Measurements from ENCODE around the gene KLF18.

The KLF18 gene

DNA sequence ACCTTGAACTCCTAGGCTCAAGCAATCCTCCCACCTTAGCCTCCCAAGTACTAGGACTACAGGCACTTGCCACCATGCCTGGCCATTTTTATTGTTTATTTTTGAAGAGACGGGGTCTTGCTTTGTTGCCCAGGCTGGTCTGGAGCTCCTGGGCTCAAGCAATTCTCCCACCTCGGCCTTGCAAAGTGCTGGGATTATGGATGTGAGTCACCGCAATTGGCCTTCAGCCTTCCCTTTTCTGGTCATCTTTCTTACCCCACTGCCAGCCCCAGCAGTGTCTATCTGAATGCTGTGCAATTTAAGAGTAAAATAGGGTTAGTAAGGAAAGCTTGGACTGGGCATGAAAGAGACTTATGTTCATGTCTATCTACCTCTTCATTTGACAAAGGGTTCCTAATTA, 28.9 kb downstream of the KLF18 start:
- TF ChIP-seq, protein P1, sequence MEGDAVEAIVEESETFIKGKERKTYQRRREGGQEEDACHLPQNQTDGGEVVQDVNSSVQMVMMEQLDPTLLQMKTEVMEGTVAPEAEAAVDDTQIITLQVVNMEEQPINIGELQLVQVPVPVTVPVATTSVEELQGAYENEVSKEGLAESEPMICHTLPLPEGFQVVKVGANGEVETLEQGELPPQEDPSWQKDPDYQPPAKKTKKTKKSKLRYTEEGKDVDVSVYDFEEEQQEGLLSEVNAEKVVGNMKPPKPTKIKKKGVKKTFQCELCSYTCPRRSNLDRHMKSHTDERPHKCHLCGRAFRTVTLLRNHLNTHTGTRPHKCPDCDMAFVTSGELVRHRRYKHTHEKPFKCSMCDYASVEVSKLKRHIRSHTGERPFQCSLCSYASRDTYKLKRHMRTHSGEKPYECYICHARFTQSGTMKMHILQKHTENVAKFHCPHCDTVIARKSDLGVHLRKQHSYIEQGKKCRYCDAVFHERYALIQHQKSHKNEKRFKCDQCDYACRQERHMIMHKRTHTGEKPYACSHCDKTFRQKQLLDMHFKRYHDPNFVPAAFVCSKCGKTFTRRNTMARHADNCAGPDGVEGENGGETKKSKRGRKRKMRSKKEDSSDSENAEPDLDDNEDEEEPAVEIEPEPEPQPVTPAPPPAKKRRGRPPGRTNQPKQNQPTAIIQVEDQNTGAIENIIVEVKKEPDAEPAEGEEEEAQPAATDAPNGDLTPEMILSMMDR (IDR thresholded peaks at IDR 0.05; ENCODE audit: low read depth, low read length), result no peak
- H3K4me3 ChIP-seq (replicated peaks in 1 of 2; ENCODE audit: low read depth in 2 of 2, low read length in 2 of 2), result no peak overlapping the region
- DNase-seq (ENCODE audit: low read depth in 2 of 2), result peak; percentile 13 to 19

DNA sequence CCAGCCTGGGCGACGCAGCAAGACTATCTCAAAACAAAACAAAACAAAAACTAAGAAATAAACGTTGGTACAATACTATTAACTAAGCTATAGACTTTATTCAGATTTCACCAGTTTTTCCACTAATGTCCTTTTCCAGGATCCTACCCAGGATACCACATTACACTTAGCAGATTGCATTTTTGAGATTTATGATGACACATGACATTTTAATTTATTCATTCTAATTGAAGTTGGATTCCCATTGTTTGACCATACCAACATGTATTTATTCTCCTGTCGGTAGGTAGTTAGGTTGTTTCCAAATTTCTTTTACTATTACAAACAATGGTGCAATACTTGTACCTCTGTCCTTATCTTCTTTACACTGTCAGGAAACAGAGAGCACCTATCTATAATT, 29.6 kb downstream of the KLF18 start:
- TF ChIP-seq, protein P1 (IDR thresholded peaks at IDR 0.05; ENCODE audit: low read depth, low read length), result no peak
- H3K4me3 ChIP-seq (replicated peaks in 1 of 2; ENCODE audit: low read depth in 2 of 2, low read length in 2 of 2), result no peak overlapping the region
- no peak for DNase-seq (ENCODE audit: low read depth in 2 of 2)

DNA sequence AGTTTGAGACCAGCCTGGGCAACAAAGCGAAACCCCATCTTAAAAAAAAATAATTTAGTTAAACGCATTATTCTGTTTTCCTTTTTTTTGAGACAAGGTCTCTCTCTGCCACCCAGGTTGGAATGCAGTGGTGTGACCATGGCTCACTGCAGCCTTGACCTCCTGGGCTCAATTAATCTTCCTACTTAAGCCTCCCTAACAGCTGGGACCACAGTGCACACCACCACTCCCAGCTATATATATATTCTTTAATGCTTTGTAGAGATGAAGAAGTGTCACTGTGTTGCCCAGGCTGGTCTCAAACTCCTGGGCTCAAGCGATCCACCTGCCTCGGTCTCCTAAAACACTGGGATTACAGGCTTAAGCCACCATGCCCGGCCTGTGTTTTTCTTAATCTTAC, 30.5 kb downstream of the KLF18 start:
- TF ChIP-seq, protein P1 (IDR thresholded peaks at IDR 0.05; ENCODE audit: low read depth, low read length), result no peak
- DNase-seq (ENCODE audit: low read depth in 2 of 2), result no peak
- H3K4me3 ChIP-seq (replicated peaks in 1 of 2; ENCODE audit: low read depth in 2 of 2, low read length in 2 of 2), result no peak overlapping the region

DNA sequence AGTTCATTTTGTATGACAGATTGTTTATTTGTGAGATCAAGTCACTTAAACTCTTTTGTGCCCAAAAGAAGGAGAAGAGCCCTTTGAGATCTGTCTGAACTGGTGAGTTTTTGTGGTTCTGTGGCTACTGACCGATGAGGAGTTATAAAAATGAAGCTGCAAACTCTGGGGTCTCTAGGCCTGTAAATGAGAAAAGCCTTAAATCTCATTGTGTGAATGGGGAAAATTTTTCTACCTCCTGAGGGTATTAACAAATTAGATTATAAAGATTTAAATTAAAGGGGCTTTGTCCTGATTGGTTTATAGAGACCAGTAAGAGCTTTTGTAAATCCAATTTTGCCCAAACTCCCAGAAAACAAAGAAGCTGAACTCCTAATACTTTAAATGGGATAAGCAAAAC, 32.5 kb downstream of the KLF18 start:
- no peak for DNase-seq (ENCODE audit: low read depth in 2 of 2)

DNA sequence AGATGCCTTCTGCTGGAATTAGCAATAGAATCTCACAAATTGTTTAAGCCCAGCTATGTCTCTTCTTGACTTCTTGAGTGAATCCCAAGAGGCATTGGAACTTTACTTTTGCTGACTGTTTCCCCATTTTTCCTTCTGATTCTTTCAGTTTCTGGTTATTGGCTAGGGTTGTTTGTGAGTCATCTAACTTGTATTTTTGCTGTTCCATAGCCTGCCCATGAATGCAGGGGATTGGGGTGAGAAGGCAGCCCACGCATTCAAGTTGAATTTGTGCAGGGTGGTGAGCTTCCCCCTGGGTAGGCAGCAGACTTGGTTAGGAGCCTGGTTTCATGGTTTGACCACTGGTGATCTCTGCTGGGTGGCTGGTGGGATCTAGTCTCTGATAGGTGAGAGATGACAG, 33.2 kb downstream of the KLF18 start:
- TF ChIP-seq, protein P1 (IDR thresholded peaks at IDR 0.05; ENCODE audit: low read depth, low read length), result no peak
- H3K4me3 ChIP-seq (replicated peaks in 1 of 2; ENCODE audit: low read depth in 2 of 2, low read length in 2 of 2), result no peak overlapping the region

More for the DNA sequence above, 32.5 kb downstream of the KLF18 start:
- TF ChIP-seq, protein P1 (IDR thresholded peaks at IDR 0.05; ENCODE audit: low read depth, low read length), result no peak
- no peak overlapping the region for H3K4me3 ChIP-seq (replicated peaks in 1 of 2; ENCODE audit: low read depth in 2 of 2, low read length in 2 of 2)

DNA sequence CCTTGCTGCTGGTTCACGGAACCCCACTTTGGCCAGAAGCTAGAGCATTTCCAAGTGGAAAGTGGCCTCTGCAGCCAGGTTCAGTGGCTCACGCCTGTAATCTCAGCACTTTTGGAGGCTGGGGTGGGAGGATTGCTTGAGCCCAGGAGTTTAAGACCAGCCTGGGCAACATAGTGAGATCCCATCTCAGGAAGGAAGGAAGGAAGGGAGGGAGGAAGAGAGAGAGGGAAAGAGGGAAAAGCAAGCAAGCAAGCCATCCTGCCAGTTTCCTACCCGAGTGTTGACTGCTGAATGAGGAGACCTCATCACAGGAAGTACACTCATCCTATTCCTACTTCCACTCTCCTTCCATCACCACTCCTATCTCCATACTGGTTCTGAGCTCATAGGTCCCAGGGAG, 35.6 kb downstream of the KLF18 start:
- TF ChIP-seq, protein P1 (IDR thresholded peaks at IDR 0.05; ENCODE audit: low read depth, low read length), result no peak
- DNase-seq (ENCODE audit: low read depth in 2 of 2), result no peak
- no peak overlapping the region for H3K4me3 ChIP-seq (replicated peaks in 1 of 2; ENCODE audit: low read depth in 2 of 2, low read length in 2 of 2)

More for the DNA sequence above, 33.2 kb downstream of the KLF18 start:
- DNase-seq (ENCODE audit: low read depth in 2 of 2), result peak; percentile 48 to 51

Measured in cardiac fibroblast (primary cell).